Measurements from ENCODE around the gene PPP1R15B. TPM values are rescaled to one million over a fixed set of nuclear protein-coding genes. Genes with fewer than 3 reads are reported as not detected.

Gene PPP1R15B
- total RNA-seq, 4 donors from 2014 or later = 44.4 to 53.2 (median 50.9) TPM

GRCh38 chr1:204402391-204402790 is 9.2 kb downstream of the PPP1R15B start:
- peak overlapping the region in 1 of 4 donors; percentile 47 for H3K27ac ChIP-seq
- H3K27me3 ChIP-seq = no peaks in the 10 kb centered on the region
- no peak overlapping the region for H3K4me3 ChIP-seq
- 93% methylated on average over 3 of the region's 4 CpGs; no CpG with 5 or more reads in 1 of the 2 donors for WGBS, 2 donors (ENCODE audit: low coverage in 1 of 2)
- H3K9me3 ChIP-seq = no peaks in the 10 kb centered on the region
- no peak for ATAC-seq
- TF ChIP-seq EP300 (IDR thresholded peaks at IDR 0.05) = no peak
- TF ChIP-seq CTCF (IDR thresholded peaks at IDR 0.05) = no peak
- no peak for TF ChIP-seq POLR2A (IDR thresholded peaks at IDR 0.05)
- TF ChIP-seq POLR2AphosphoS5 (IDR thresholded peaks at IDR 0.05) = no peak
- peaks cover 5 to 43% (median 10%) of the 10 kb centered on the region in 3 donors for H3K4me1 ChIP-seq
- H3K36me3 ChIP-seq = peaks cover 5 to 73% of the 10 kb centered on the region in 2 donors

- Histone ChIP-seq H3K27ac (no peak overlapping the region), H3K4me3 (no peak overlapping the region), H3K36me3 (peaks cover 5 to 73% of the 10 kb centered on the region in 2 donors), H3K27me3 (no peaks in the 10 kb centered on the region), H3K9me3 (no peaks in the 10 kb centered on the region), H3K4me1 (peaks cover 5 to 40% (median 10%) of the 10 kb centered on the region in 3 donors)
- no peak for TF ChIP-seq POLR2A (IDR thresholded peaks at IDR 0.05)
- no peak for TF ChIP-seq EP300 (IDR thresholded peaks at IDR 0.05)
- TF ChIP-seq CTCF (IDR thresholded peaks at IDR 0.05) = no peak
- no peak for TF ChIP-seq POLR2AphosphoS5 (IDR thresholded peaks at IDR 0.05)
- 75 to 82% methylated on average over 2 to 3 of the region's 3 CpGs for WGBS, 2 donors (ENCODE audit: low coverage in 1 of 2)
- ATAC-seq = no peak
Observed at GRCh38 chr1:204401730-204402129, 9.9 kb downstream of the PPP1R15B start.

- Histone ChIP-seq H3K9me3 (no peaks in the 10 kb centered on the region), H3K27me3 (no peaks in the 10 kb centered on the region), H3K4me3 (no peak overlapping the region), H3K27ac (peak overlapping the region in 1 of 4 donors; percentile 32), H3K4me1 (peaks cover 5 to 32% (median 10%) of the 10 kb centered on the region in 3 donors), H3K36me3 (peaks cover 5 to 73% of the 10 kb centered on the region in 2 donors)
- no peak for ATAC-seq
- TF ChIP-seq POLR2AphosphoS5 (IDR thresholded peaks at IDR 0.05) (no peak), POLR2A (IDR thresholded peaks at IDR 0.05) (no peak), CTCF (IDR thresholded peaks at IDR 0.05) (no peak), EP300 (IDR thresholded peaks at IDR 0.05) (no peak)
- WGBS, 2 donors (ENCODE audit: low coverage in 1 of 2) = 73 to 88% methylated on average over 6 of the region's 6 CpGs
Observed at GRCh38 chr1:204400882-204401510, 10.6 kb downstream of the PPP1R15B start.

- Histone ChIP-seq H3K4me3 (no peak overlapping the region), H3K4me1 (peaks cover 0 to 7% (median 0%) of the 10 kb centered on the region in 3 donors), H3K27me3 (no peaks in the 10 kb centered on the region), H3K9me3 (no peaks in the 10 kb centered on the region), H3K27ac (peak overlapping the region in 2 of 4 donors; percentile 18 to 34), H3K36me3 (peaks cover 0 to 50% of the 10 kb centered on the region in 2 donors)
- peak; percentile 68 for ATAC-seq
- 60 to 68% methylated on average over 7 of the region's 7 CpGs for WGBS, 2 donors (ENCODE audit: low coverage in 1 of 2)
- TF ChIP-seq EP300 (IDR thresholded peaks at IDR 0.05) = no peak
- no peak for TF ChIP-seq POLR2AphosphoS5 (IDR thresholded peaks at IDR 0.05)
- TF ChIP-seq POLR2A (IDR thresholded peaks at IDR 0.05) = no peak
- TF ChIP-seq CTCF (IDR thresholded peaks at IDR 0.05) = peak; percentile 52 to 81 (median 62)
Observed at GRCh38 chr1:204398197-204399125, 13.2 kb downstream of the PPP1R15B start.

Data from gastroesophageal sphincter (tissue), 4 donors.